ENCODE measurements around the gene NPTX1.

The NPTX1 gene

DNA sequence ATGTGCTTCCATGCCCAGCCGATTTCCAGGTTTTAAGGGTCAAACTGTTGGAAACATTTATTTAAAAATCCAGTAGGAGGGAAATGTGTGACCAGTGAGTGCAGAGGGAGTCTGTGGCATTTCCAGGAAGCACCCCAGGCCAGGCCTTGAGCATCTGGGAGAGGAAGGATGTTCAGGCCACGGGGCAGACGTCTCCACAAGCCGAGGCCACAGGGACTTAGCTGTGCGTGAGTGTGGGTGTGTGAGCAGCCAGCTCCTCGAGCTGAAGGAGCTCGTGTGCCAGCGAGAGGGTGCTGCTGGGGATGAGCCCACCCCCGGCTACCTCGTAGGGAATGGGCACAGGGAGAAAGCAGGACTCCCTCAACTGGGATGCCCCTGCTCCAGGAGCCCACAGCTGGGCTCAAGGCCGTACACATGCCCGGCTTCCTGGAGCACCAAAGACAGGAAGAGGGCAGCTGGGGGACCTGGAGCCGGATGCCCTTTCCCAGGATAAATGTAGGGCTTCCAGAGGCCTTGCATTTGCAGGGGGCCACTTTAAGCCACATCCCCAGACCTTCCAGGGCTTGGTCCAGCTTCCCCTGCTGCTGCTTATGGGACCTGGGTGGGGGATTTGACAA, 12.5 kb downstream of the NPTX1 start:
- DNase-seq (ENCODE audit: low spot score), result no peak
- in situ Hi-C loops (cut with MboI; ENCODE audit: low sequenced_read_pairs, unreplicated experiment), result no loop called here
- TF ChIP-seq, protein P1, sequence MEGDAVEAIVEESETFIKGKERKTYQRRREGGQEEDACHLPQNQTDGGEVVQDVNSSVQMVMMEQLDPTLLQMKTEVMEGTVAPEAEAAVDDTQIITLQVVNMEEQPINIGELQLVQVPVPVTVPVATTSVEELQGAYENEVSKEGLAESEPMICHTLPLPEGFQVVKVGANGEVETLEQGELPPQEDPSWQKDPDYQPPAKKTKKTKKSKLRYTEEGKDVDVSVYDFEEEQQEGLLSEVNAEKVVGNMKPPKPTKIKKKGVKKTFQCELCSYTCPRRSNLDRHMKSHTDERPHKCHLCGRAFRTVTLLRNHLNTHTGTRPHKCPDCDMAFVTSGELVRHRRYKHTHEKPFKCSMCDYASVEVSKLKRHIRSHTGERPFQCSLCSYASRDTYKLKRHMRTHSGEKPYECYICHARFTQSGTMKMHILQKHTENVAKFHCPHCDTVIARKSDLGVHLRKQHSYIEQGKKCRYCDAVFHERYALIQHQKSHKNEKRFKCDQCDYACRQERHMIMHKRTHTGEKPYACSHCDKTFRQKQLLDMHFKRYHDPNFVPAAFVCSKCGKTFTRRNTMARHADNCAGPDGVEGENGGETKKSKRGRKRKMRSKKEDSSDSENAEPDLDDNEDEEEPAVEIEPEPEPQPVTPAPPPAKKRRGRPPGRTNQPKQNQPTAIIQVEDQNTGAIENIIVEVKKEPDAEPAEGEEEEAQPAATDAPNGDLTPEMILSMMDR (IDR thresholded peaks at IDR 0.05; ENCODE audit: borderline replicate concordance, control extremely low read depth, extremely low read depth, insufficient read depth, missing control alignments), result no peak

DNA sequence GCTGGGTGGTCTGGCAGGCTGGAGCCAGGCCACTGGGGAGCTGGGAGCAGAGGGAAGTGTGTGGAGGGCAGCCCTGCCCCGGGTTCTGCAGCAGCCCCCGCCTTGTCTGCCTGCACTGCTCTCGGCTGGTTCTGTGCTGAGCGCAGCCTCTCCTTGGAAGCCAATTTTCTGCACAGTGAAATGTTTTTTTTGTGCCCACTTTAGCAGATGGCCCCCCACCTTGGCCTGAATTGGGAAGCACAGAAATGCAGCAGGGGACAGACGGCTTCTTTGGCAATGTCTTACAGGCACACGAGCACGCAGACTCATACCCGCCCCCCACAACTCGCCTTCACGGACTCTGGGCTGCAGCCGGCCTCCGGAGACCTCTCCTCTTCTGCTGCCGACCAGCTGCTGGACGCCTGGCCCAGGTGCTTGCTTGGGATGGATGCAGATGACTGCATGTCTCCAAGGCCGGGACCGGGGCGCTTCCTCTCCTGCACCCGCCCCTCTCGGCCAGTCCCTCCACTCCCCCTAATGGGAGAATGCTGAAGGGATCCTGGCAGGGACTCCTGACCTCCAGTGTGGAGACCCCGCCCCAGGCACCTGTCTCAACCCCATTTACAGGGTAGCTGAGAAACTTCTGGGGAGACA, 14.8 kb downstream of the NPTX1 start:
- in situ Hi-C loops (cut with MboI; ENCODE audit: low sequenced_read_pairs, unreplicated experiment), result no loop called here

DNA sequence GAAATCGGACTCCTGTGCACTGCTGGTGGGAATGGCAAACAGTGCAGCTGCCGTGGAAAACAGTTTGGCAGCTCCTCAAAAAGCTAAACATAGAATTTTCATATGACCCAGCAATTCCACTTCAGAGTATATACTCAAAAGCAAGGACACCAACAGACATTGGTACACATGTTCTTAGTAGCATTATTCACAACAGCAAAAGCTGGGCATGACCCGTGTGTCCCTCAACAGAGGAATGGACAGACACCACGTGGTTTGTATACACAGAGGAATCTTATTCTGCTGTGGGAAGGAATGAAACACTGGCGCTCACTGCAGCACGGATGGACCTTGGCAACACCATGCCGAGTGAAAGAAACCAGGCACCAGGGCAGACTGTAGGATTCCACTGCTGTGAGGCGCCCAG, 16.0 kb downstream of the NPTX1 start:
- in situ Hi-C loops (cut with MboI; ENCODE audit: low sequenced_read_pairs, unreplicated experiment), result no loop called here
- TF ChIP-seq, protein P1 (IDR thresholded peaks at IDR 0.05; ENCODE audit: borderline replicate concordance, control extremely low read depth, extremely low read depth, insufficient read depth, missing control alignments), result no peak
- no peak for DNase-seq (ENCODE audit: low spot score)

More for the DNA sequence above, 14.8 kb downstream of the NPTX1 start:
- DNase-seq (ENCODE audit: low spot score), result no peak
- TF ChIP-seq, protein P1 (IDR thresholded peaks at IDR 0.05; ENCODE audit: borderline replicate concordance, control extremely low read depth, extremely low read depth, insufficient read depth, missing control alignments), result no peak

DNA sequence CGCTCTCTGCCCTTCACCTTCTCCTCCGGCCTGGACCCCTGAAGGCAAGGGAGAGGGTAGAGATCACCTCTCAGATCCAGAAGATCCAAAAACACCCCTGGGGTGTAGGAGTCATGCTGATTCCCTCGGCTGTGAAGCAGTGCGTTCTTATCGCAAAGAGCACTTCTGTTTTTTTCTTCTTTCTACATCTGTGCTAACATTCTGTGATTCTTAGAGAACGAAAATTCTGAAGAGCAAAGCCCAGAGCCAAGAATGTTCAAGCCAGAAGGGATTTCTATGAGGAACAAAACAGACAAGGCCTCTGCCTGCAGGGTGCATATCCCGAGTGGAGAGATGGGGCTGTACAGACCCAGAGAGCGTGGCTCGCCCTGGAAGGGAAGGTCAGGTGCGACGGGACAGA, 17.2 kb downstream of the NPTX1 start:
- in situ Hi-C loops (cut with MboI; ENCODE audit: low sequenced_read_pairs, unreplicated experiment), result no loop called here
- TF ChIP-seq, protein P1 (IDR thresholded peaks at IDR 0.05; ENCODE audit: borderline replicate concordance, control extremely low read depth, extremely low read depth, insufficient read depth, missing control alignments), result no peak
- DNase-seq (ENCODE audit: low spot score), result no peak

DNA sequence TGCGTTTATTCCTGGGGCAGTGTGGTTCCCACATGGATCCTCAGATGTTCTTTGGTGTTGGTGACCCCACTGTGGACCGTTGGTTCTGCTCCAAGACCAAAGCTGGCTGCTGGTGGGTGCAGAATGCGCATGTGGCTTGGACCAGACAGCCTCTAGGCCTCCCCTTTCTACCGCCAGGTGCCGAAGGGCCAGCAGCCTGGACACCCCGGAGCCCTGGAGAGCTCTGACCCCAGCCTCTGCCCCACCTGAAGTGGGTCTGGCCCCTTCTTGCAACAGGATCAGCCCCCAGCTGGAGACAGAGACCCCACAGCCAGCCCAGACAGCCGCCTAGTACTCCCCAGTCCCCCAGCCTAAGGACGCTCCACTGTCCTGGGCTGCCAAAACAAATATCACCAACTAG, 18.4 kb downstream of the NPTX1 start:
- DNase-seq (ENCODE audit: low spot score), result no peak
- in situ Hi-C loops (cut with MboI; ENCODE audit: low sequenced_read_pairs, unreplicated experiment), result no loop called here
- TF ChIP-seq, protein P1 (IDR thresholded peaks at IDR 0.05; ENCODE audit: borderline replicate concordance, control extremely low read depth, extremely low read depth, insufficient read depth, missing control alignments), result no peak

DNA sequence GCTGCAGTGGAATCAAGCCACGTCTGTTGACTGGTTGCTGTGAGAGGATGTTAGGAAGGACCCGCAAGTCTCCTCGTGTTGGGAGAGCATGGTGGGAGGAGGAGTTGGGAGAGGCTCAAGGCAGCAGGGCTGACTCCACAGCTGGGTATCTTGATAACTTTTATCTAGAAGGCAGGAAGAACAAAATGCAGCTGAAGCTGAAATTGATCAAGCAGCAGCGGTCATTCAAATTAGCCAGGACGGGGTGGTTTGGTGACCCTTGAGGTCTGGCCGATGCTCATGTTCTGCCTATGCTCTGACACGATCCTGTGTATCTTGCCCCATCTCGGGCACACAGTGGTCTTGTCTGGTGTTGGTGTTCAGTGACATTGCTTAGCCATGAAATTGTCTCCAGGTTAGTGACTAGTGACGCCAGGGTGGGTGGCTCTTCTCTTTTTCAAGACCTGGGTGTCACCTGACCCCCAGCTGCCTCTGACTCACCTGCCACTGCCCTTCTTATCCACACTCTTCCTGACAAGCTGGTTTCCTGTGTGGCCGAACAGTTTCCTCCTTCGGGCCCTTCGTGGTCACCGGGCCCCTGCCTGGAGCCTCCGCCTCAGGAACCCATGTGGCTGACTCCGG, 19.1 kb downstream of the NPTX1 start:
- TF ChIP-seq, protein P1 (IDR thresholded peaks at IDR 0.05; ENCODE audit: borderline replicate concordance, control extremely low read depth, extremely low read depth, insufficient read depth, missing control alignments), result no peak
- no peak for DNase-seq (ENCODE audit: low spot score)
- in situ Hi-C loops (cut with MboI; ENCODE audit: low sequenced_read_pairs, unreplicated experiment), result no loop called here
